GM18517 (cell line): ENCODE results near the gene RGS7.
A peak's percentile ranks its signal among the peaks of the same experiment; 100 is the strongest.
"Not testable (repeated sequence)": the region's sequence is repeated elsewhere in the genome, so short reads cannot be mapped to it uniquely, and the experiment has no call there.

Experiments
- ATAC-seq: cut with Tn5 transposase; IDR thresholded peaks from one replicate; pipeline ENCODE4 v1.9.1; 2021; ENCODE audit warnings: mild to moderate bottlenecking, moderate library complexity; ENCODE audit not compliant: unreplicated experiment

The RGS7 gene

GRCh38 chr1:240935920-240936319 is 421.1 kb downstream of the RGS7 start:
- ATAC-seq, result no peak

- ATAC-seq, result no peak
Measured at GRCh38 chr1:240931031-240931430, 426.0 kb downstream of the RGS7 start.

- no peak for ATAC-seq
Measured at GRCh38 chr1:240928265-240928664, 428.7 kb downstream of the RGS7 start.

GRCh38 chr1:240927821-240928220 is 429.2 kb downstream of the RGS7 start:
- no peak for ATAC-seq

GRCh38 chr1:240925273-240925672 is 431.7 kb downstream of the RGS7 start:
- ATAC-seq, result no peak

- ATAC-seq, result no peak
Measured at GRCh38 chr1:240917976-240918375, 439.0 kb downstream of the RGS7 start.

GRCh38 chr1:240914506-240914905 is 442.5 kb downstream of the RGS7 start:
- no peak for ATAC-seq

GRCh38 chr1:240912821-240913220 is 444.2 kb downstream of the RGS7 start:
- no peak for ATAC-seq

- ATAC-seq, result peak; percentile 60
Measured at GRCh38 chr1:240909701-240910457, 447.1 kb downstream of the RGS7 start.

- no peak for ATAC-seq
Measured at GRCh38 chr1:240906477-240906876, 450.5 kb downstream of the RGS7 start.

- ATAC-seq, result no peak
Measured at GRCh38 chr1:240905225-240905765, 451.7 kb downstream of the RGS7 start.

GRCh38 chr1:240895424-240895823 is 461.6 kb downstream of the RGS7 start:
- ATAC-seq, result not testable (repeated sequence)

GRCh38 chr1:240888787-240889048 is 468.3 kb downstream of the RGS7 start:
- ATAC-seq, result no peak

- peak; percentile 62 for ATAC-seq
Measured at GRCh38 chr1:240888039-240888786, 468.8 kb downstream of the RGS7 start.

- no peak for ATAC-seq
Measured at GRCh38 chr1:240883490-240883889, 473.5 kb downstream of the RGS7 start.

- ATAC-seq, result not testable (repeated sequence)
Measured at GRCh38 chr1:240882656-240883308, 474.2 kb downstream of the RGS7 start.

- no peak for ATAC-seq
Measured at GRCh38 chr1:240878631-240879030, 478.4 kb downstream of the RGS7 start.

GRCh38 chr1:240877605-240878004 is 479.4 kb downstream of the RGS7 start:
- ATAC-seq, result no peak

GRCh38 chr1:240876071-240876470 is 480.9 kb downstream of the RGS7 start:
- ATAC-seq, result no peak

- no peak for ATAC-seq
Measured at GRCh38 chr1:240869071-240869470, 487.9 kb downstream of the RGS7 start.

GRCh38 chr1:240866724-240867123 is 490.3 kb downstream of the RGS7 start:
- no peak for ATAC-seq

- ATAC-seq, result no peak
Measured at GRCh38 chr1:240860023-240860422, 497.0 kb downstream of the RGS7 start.
